ENCODE results near the gene IMPACT.

Gene IMPACT

DNA sequence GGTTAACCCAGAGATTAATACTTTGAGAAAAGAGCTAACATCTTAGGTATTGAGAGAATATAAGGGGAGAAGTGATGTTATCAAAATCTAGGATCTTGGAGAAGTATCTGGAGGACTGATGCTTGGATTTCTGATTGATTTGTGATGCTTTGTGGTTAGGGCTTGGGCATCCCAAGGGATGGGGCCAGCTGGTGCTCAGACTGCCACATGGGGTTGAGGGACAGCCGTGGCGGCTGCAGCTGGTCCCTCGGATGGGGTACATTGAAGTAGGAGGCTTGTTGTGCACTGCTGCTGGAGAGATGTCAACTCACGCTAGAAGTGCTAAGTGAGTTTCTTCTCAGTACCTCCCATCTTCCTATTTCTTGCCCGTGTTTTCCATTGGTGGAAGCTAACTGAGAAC is 56.4 kb downstream of the IMPACT start:
- DNase-seq (ENCODE audit: low spot score) = no peak

DNA sequence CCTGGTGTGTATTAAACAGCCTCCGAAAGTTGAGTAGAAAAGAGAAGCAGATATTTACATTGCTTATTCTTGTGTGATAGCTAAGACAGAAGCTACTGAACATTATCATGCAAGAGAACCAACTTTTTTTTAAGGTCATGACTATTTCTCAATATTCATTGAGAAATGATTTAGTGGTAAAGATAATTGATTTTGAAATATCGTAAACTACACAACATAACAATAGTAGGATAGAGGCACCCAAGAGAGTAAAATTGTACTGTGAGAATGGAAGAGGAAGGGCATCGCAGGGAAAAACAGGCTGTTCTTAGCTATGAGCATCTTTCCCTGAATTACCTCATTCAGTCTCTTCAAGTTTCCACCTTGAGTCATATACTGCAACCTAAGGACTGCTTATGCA is 59.2 kb downstream of the IMPACT start:
- no peak for DNase-seq (ENCODE audit: low spot score)

DNA sequence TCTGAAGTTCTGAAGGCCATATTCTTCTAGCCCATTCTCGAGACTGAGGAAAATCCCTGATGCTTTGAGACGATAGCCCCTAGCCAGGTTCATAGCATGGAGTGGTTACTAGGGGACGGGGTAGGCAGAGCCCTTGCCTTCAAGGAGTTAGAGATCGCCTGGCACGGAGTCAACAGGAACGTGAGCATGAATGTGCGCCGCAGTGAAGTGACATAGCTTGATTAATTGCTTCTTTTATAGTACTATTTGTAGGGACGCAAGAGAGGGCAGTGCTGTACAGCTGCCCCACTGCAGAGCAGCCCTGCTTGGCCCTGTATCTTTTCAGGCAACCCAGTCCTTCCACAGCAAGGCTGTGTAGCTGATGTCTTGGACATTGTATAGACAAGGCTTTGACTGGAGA is 60.2 kb downstream of the IMPACT start:
- no peak for DNase-seq (ENCODE audit: low spot score)

DNA sequence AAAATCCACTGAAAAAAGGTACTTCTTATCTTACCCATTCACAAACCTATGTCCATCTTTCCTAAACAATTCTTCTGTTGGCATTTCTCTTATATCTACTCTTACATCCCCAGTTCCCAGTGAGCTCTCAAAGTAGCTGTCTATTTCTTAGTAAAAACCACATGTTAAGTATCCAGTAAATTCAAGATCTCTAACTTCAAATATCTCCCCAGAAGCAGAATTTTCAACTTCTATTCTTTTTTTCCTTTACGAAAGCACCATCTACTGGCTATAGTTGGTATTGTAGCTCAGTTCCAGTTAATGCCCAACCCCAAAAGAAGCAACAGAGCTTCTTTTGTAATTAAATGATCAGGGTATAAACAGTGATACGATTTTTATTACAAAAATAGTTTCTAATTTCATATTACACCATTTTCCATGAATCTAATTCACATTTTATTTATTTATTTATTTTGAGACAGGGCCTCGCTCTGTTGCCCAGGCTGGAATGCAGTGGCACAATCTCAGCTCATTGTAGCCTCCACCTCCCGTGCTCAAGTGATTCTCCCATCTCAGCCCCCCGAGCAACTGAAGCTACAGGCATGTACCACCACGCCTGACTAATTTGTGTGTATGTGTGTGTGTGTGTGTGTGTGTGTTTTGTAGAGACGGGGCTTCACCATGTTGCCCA is 62.5 kb downstream of the IMPACT start:
- peak; percentile 53 for DNase-seq (ENCODE audit: low spot score)

GRCh38 chr18:24490539-24490938 is 64.1 kb downstream of the IMPACT start:
- no peak for DNase-seq (ENCODE audit: low spot score)

GRCh38 chr18:24491927-24492834 is 65.7 kb downstream of the IMPACT start:
- no peak for DNase-seq (ENCODE audit: low spot score)

DNA sequence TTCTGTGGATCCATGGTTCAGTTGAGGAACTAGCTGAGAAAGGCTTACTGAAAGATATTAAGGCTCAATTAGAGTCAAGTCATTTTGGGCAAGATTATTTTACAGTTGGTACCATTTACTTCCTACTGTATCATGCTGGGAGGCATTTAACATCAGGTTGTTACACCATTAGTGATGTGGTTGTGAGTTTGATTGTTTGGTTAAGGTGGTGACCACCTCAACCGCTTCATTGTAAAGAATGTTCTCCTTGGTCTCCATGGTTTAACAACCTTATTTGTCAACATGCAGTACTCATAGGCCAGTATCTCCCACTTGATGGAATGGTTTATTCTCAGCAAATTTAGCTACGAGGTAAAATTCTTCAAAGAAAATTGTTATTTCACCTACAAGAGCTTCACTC is 68.1 kb downstream of the IMPACT start:
- DNase-seq (ENCODE audit: low spot score) = no peak

DNA sequence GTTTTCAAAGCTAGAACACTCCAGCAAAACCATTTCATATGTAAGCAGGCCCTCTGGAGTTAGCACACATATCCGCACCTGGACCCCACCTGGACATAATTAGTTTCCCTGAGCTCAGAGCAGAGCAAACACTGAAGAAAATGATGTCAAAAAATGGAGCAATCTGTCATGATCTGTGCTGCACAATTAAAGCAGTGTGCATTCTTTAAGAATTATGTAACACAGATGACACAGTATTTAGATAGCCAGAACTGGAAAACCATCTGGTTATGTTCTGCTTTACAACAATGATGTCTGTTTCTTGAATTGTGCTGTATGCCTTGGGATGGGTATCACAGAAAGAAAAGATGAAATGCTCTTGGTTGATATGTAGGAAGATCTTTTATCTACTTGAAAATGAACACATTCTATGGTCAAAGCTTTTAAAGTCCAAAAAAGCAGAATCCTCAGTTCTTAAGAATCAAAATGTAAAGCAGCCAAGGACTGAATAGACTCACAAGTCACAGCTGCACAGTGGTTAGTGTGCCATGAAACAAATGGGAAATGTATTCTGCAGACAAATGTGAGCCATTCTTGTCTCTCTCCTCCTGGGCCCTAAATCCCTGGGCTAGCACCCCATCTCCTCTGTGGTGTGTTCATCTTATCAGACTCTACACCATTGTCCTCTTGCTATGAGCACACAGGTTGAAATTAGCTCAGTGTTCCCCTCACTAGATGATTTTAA is 70.7 kb downstream of the IMPACT start:
- no peak for DNase-seq (ENCODE audit: low spot score)

GRCh38 chr18:24499814-24500213 is 73.3 kb downstream of the IMPACT start:
- DNase-seq (ENCODE audit: low spot score) = no peak

GRCh38 chr18:24500217-24500616 is 73.7 kb downstream of the IMPACT start:
- no peak for DNase-seq (ENCODE audit: low spot score)

- DNase-seq (ENCODE audit: low spot score) = no peak
Observed at GRCh38 chr18:24500766-24501165, 74.3 kb downstream of the IMPACT start.

- peak; percentile 61 for DNase-seq (ENCODE audit: low spot score)
Observed at GRCh38 chr18:24502667-24503523, 76.4 kb downstream of the IMPACT start.
